ENCODE data around the gene MGAT5B.

- TF ChIP-seq CTCF (IDR thresholded peaks at IDR 0.05; ENCODE audit: low read length), result no peak
- TF ChIP-seq EZH2 (optimal IDR thresholded peaks at IDR 0.05; ENCODE audit: low read depth, low read length), result no peak
- TF ChIP-seq EZH2phosphoT487 (IDR thresholded peaks at IDR 0.05; ENCODE audit: low read length), result no peak
Measured at GRCh38 chr17:76943202-76943601, 75.0 kb downstream of the MGAT5B start.
